Right atrium auricular region (tissue), 2 donors: ENCODE data around the gene COL4A4. TPM values are rescaled to one million over a fixed set of nuclear protein-coding genes. Genes with fewer than 3 reads are reported as not detected.

Experiments used
- DNase-seq: peaks from one replicate; pipeline ENCODE4 v3.0.0-alpha.2; 2019; ENCODE audit warnings: low spot score
- H3K27ac ChIP-seq, 2 donors: fragments of 200-600 bp; sonication (generic); 1 replicate in 1 of 2; 2 replicates in 1 of 2; pipeline ENCODE4 v1.5.1; 2016 to 2019
- H3K27me3 ChIP-seq, 2 donors: fragments of 200-600 bp; sonication (generic); one replicate each; pipeline versions ENCODE4 v1.5.1 to v1.6.0; 2017 to 2019
- H3K36me3 ChIP-seq: fragments of 200-600 bp; sonication (generic); one replicate; pipeline ENCODE4 v1.5.1; 2016
- H3K4me1 ChIP-seq, 2 donors: fragments of 200-600 bp; sonication (generic); one replicate each; pipeline versions ENCODE4 v1.5.1 to v1.6.0; 2017 to 2019
- H3K4me3 ChIP-seq, 2 donors: fragments of 200-600 bp; sonication (generic); 1 replicate in 1 of 2; 2 replicates in 1 of 2; pipeline ENCODE4 v1.5.1; 2017 to 2019; ENCODE audit warnings: mild to moderate bottlenecking in 1 of 2, moderate library complexity in 1 of 2
- H3K9me3 ChIP-seq, 2 donors: fragments of 200-600 bp; sonication (generic); one replicate each; pipeline ENCODE4 v1.5.1; 2019
- CTCF ChIP-seq, 2 donors: fragments of 200-600 bp; sonication (generic); IDR thresholded peaks; one replicate each; pipeline ENCODE4 v1.5.1; 2019; ENCODE audit warnings: antibody characterized with exemption in 2 of 2
- total RNA-seq, 2 donors: library from RNA; depleted of rRNA; stranded (reverse); fragments of >200 nt; gene quantifications; one replicate each; pipeline ENCODE4 v1.1.0, GENCODE V29; 2016

COL4A4 gene
- total RNA-seq, 2 donors from 2014 or later = 3.8 to 10.0 TPM

GRCh38 chr2:226965376-226965775 is 198.6 kb downstream of the COL4A4 start:
- Histone ChIP-seq H3K27ac (no peak overlapping the region), H3K4me3 (no peak overlapping the region), H3K27me3 (no peaks in the 10 kb centered on the region), H3K9me3 (no peaks in the 10 kb centered on the region), H3K36me3 (no peaks in the 10 kb centered on the region), H3K4me1 (no peaks in the 10 kb centered on the region)
- TF ChIP-seq CTCF (IDR thresholded peaks at IDR 0.05) = no peak
- DNase-seq = no peak

- H3K4me3 ChIP-seq = no peak overlapping the region
- no peaks in the 10 kb centered on the region for H3K4me1 ChIP-seq
- no peak overlapping the region for H3K27ac ChIP-seq
- H3K27me3 ChIP-seq = no peaks in the 10 kb centered on the region
- H3K36me3 ChIP-seq = no peaks in the 10 kb centered on the region
- TF ChIP-seq CTCF (IDR thresholded peaks at IDR 0.05) = no peak
- DNase-seq = no peak
- H3K9me3 ChIP-seq = peaks cover 0 to 9% of the 10 kb centered on the region in 2 donors
These were observed 200.5 kb downstream of the COL4A4 start for GRCh38 chr2:226963528-226963927.

- H3K27me3 ChIP-seq = no peaks in the 10 kb centered on the region
- no peak for TF ChIP-seq CTCF (IDR thresholded peaks at IDR 0.05)
- H3K27ac ChIP-seq = no peak overlapping the region
- H3K4me3 ChIP-seq = no peak overlapping the region
- H3K36me3 ChIP-seq = no peaks in the 10 kb centered on the region
- no peaks in the 10 kb centered on the region for H3K4me1 ChIP-seq
- peaks cover 0 to 15% of the 10 kb centered on the region in 2 donors for H3K9me3 ChIP-seq
- no peak for DNase-seq
These were observed 201.7 kb downstream of the COL4A4 start for GRCh38 chr2:226962176-226962773.

- no peak overlapping the region for H3K4me3 ChIP-seq
- H3K9me3 ChIP-seq = peaks cover 0 to 15% of the 10 kb centered on the region in 2 donors
- H3K36me3 ChIP-seq = no peaks in the 10 kb centered on the region
- H3K4me1 ChIP-seq = peaks cover 0 to 5% of the 10 kb centered on the region in 2 donors
- TF ChIP-seq CTCF (IDR thresholded peaks at IDR 0.05) = no peak
- no peak overlapping the region for H3K27ac ChIP-seq
- no peak for DNase-seq
- H3K27me3 ChIP-seq = no peaks in the 10 kb centered on the region
These were observed 204.6 kb downstream of the COL4A4 start for GRCh38 chr2:226959418-226959817.

- Histone ChIP-seq H3K9me3 (peaks cover 0 to 15% of the 10 kb centered on the region in 2 donors), H3K27me3 (no peaks in the 10 kb centered on the region), H3K4me3 (no peak overlapping the region), H3K36me3 (no peaks in the 10 kb centered on the region), H3K4me1 (peaks cover 0 to 5% of the 10 kb centered on the region in 2 donors), H3K27ac (no peak overlapping the region)
- no peak for TF ChIP-seq CTCF (IDR thresholded peaks at IDR 0.05)
- DNase-seq = no peak
These were observed 207.3 kb downstream of the COL4A4 start for GRCh38 chr2:226956659-226957058.

- Histone ChIP-seq H3K4me1 (peaks cover 0 to 5% of the 10 kb centered on the region in 2 donors), H3K4me3 (no peak overlapping the region), H3K27me3 (no peaks in the 10 kb centered on the region), H3K27ac (no peak overlapping the region), H3K9me3 (peaks cover 0 to 6% of the 10 kb centered on the region in 2 donors), H3K36me3 (no peaks in the 10 kb centered on the region)
- no peak for DNase-seq
- TF ChIP-seq CTCF (IDR thresholded peaks at IDR 0.05) = no peak
These were observed 210.2 kb downstream of the COL4A4 start for GRCh38 chr2:226953826-226954225.
